Lung (tissue), 12 donors: Measurements from ENCODE around the gene RPS6KA1. TPM values are rescaled to one million over a fixed set of nuclear protein-coding genes. Genes with fewer than 3 reads are reported as not detected.

ENCODE experiments used
- ATAC-seq: fragments of 200-7000 bp; cut with Tn5 transposase; one replicate; pipeline ENCODE4 v1.9.1; 2020; ENCODE audit warnings: moderate number of reproducible peaks; ENCODE audit not compliant: insufficient read depth, low FRiP score
- DNase-seq, 3 donors: peaks; one replicate each; pipeline ENCODE4 v3.0.0-alpha.2; 2013 to 2017
- H3K27ac ChIP-seq, 2 donors: one replicate each; pipeline ENCODE4 v1.5.1; 2013; ENCODE audit warnings: mild to moderate bottlenecking in 2 of 2, moderate library complexity in 2 of 2, control low read depth in 1 of 2, inconsistent platforms in 1 of 2, low read depth in 1 of 2, low read length in 1 of 2
- H3K27me3 ChIP-seq, 3 donors: one replicate each; pipeline ENCODE4 v1.5.1; 2013; ENCODE audit warnings: low read length in 2 of 3; ENCODE audit not compliant: control insufficient read depth in 3 of 3, insufficient read depth in 3 of 3
- H3K36me3 ChIP-seq, 4 donors: one replicate each; pipeline ENCODE4 v1.5.1; 2013; ENCODE audit warnings: low read length in 4 of 4, mild to moderate bottlenecking in 1 of 4, moderate library complexity in 1 of 4; ENCODE audit not compliant: control insufficient read depth in 4 of 4, insufficient read depth in 4 of 4
- H3K4me1 ChIP-seq, 5 donors: one replicate each; pipeline ENCODE4 v1.5.1; 2013; ENCODE audit warnings: low read length in 5 of 5, mild to moderate bottlenecking in 2 of 5, moderate library complexity in 1 of 5; ENCODE audit not compliant: control insufficient read depth in 5 of 5, insufficient read depth in 5 of 5
- H3K4me3 ChIP-seq: one replicate; pipeline ENCODE4 v1.5.1; 2013; ENCODE audit warnings: mild to moderate bottlenecking, control low read depth, moderate library complexity
- H3K9ac ChIP-seq, 2 donors: one replicate each; pipeline ENCODE4 v1.5.1; 2013; ENCODE audit warnings: low read length in 2 of 2, control low read depth in 1 of 2; ENCODE audit not compliant: insufficient read depth in 1 of 2
- H3K9me3 ChIP-seq, 4 donors: one replicate each; pipeline ENCODE4 v1.5.1; 2013; ENCODE audit warnings: low read length in 3 of 4, mild to moderate bottlenecking in 1 of 4, moderate library complexity in 1 of 4; ENCODE audit not compliant: control insufficient read depth in 4 of 4, insufficient read depth in 3 of 4
- WGBS, 2 donors: extraction: QIAGEN DNeasy Blood & Tissue Kit; methylation state at CpG; one replicate each; pipeline ENCODE4 v1.1.7; 2013; 5-methylcytosine and 5-hydroxymethylcytosine counted together
- polyA plus RNA-seq, 2 donors: library from polyadenylated mRNA; stranded (reverse); fragments of 200-250 nt; gene quantifications; one replicate each; pipeline ENCODE4 v1.2.1, GENCODE V29; 2013
- total RNA-seq, 2 donors: library from RNA; depleted of rRNA in 1 of 2; stranded (reverse); fragments of >200 nt in 1 of 2; gene quantifications; one replicate each; pipeline ENCODE4 v1.2.1, GENCODE V29; 2014 to 2021
- TF ChIP-seq, protein P1 (sequence below): IDR thresholded peaks from 2 replicates; pipeline ENCODE4 v1.5.1; 2012; ENCODE audit warnings: mild to moderate bottlenecking; ENCODE audit errors: control extremely low read depth, extremely low read depth
- donor health status: control.
- donor health status: control.
- donor health status: Bipolar disorder and iron deficiency.
- donor health status: healthy.
- donor health status: DM: yes; HTN: yes; CAD: no.

Gene RPS6KA1
- total and polyA plus RNA-seq, 4 donors: 58.6 to 109 (median 81.7) TPM

DNA sequence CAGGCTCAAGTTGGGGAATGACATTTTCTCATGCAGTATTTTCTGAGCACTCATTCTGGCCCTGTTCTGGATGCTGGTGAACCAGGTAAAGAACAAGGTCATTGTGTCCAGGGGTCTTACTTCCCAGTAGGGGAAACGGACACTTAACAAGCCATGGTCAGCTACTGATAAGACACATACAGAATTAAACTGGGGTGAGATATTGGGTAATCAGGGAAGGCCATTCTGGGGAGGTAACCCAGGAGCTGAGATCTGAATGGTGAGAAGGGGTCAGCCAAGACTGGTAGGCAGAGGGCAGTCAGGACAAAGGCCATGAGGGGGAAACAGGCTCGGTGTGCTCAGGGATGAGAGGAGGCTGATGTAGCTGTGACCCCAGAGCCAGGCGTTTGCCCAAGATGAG is 45.8 kb downstream of the RPS6KA1 start:
- WGBS, 2 donors: 88 to 93% methylated on average over 3 of the region's 3 CpGs
- peaks cover 0 to 3% (median 0%) of the 10 kb centered on the region in 5 donors for H3K4me1 ChIP-seq
- H3K36me3 ChIP-seq: peaks cover 0 to 41% (median 1%) of the 10 kb centered on the region in 4 donors
- DNase-seq: no peak
- no peak overlapping the region for H3K27ac ChIP-seq
- H3K9me3 ChIP-seq: no peaks in the 10 kb centered on the region
- H3K9ac ChIP-seq: no peak overlapping the region
- TF ChIP-seq, protein P1, sequence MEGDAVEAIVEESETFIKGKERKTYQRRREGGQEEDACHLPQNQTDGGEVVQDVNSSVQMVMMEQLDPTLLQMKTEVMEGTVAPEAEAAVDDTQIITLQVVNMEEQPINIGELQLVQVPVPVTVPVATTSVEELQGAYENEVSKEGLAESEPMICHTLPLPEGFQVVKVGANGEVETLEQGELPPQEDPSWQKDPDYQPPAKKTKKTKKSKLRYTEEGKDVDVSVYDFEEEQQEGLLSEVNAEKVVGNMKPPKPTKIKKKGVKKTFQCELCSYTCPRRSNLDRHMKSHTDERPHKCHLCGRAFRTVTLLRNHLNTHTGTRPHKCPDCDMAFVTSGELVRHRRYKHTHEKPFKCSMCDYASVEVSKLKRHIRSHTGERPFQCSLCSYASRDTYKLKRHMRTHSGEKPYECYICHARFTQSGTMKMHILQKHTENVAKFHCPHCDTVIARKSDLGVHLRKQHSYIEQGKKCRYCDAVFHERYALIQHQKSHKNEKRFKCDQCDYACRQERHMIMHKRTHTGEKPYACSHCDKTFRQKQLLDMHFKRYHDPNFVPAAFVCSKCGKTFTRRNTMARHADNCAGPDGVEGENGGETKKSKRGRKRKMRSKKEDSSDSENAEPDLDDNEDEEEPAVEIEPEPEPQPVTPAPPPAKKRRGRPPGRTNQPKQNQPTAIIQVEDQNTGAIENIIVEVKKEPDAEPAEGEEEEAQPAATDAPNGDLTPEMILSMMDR: no peak
- H3K4me3 ChIP-seq: no peak overlapping the region
- ATAC-seq: no peak
- no peaks in the 10 kb centered on the region for H3K27me3 ChIP-seq

DNA sequence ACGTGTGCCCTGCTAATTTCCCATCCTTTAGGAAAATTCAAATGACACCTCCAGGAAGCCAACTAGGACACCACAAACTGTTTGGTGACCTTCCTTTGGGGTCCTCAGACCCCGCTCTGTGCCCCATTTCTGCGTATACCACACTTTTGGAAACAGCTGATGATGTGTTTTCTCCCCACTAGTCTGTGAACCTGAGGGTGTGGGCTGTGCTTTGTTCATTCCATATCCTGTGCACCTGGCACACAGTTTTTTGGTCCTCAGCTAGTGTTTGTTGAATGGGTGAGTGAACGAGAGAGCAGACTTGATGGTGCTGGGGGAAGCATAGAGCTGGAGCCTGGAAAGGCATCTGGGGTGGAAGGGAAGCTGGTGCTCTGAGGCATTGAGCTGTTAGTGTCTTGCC is 48.6 kb downstream of the RPS6KA1 start:
- peaks cover 0 to 19% (median 1%) of the 10 kb centered on the region in 4 donors for H3K36me3 ChIP-seq
- TF ChIP-seq, protein P1: no peak
- H3K4me3 ChIP-seq: no peak overlapping the region
- peaks cover 0 to 3% (median 0%) of the 10 kb centered on the region in 5 donors for H3K4me1 ChIP-seq
- no peak overlapping the region for H3K9ac ChIP-seq
- H3K27ac ChIP-seq: no peak overlapping the region
- no peaks in the 10 kb centered on the region for H3K9me3 ChIP-seq
- WGBS, 2 donors: 75 to 86% methylated on average over 4 of the region's 4 CpGs
- no peak for ATAC-seq
- no peak for DNase-seq
- H3K27me3 ChIP-seq: no peaks in the 10 kb centered on the region

DNA sequence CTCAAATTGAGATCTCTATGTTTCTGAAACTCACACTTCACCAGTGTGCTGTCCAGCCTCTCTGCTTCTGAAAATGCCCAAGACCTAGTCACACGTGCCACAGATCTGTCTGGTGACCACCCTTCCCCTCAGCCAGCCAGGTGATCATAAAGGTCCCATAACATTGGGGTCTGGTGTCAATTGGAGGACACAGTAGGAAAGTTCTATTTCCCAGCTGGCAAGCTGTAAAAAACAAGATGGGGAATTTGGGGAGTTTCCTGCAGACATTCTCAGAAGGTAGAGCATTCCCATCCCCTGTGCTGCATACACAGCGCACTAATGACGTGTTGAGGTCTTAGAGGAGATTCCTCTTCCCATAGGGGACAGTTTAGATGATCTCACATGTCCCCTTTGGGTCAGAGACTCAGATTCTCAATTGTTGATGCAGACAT is 50.1 kb downstream of the RPS6KA1 start:
- 76% methylated on average over 3 of the region's 3 CpGs for WGBS, 2 donors
- Histone ChIP-seq H3K9me3 (no peaks in the 10 kb centered on the region), H3K27ac (no peak overlapping the region), H3K36me3 (peaks cover 0 to 6% (median 0%) of the 10 kb centered on the region in 4 donors), H3K27me3 (no peaks in the 10 kb centered on the region), H3K4me1 (no peaks in the 10 kb centered on the region), H3K9ac (no peak overlapping the region), H3K4me3 (no peak overlapping the region)
- ATAC-seq: no peak
- no peak for DNase-seq
- TF ChIP-seq, protein P1: no peak

DNA sequence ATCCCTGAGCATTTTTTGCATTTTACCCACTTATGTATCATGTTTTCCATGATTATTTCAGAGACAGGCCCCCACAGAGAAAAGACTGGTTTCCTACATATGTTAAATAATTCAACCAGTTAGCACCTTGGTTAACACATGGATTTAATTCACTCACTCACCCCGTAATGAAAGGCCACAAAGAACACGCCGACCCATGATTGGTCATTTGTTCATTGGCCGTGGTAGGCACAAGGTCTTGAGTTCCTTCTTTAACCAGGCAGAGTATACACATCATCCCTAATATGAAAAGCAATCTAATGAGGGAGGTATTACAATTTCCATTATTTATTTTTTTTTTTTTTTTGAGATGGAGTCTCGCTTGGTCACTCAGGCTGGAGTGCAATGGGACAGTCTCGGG is 50.6 kb downstream of the RPS6KA1 start:
- Histone ChIP-seq H3K9me3 (no peaks in the 10 kb centered on the region), H3K9ac (no peak overlapping the region), H3K27me3 (no peaks in the 10 kb centered on the region), H3K36me3 (peaks cover 0 to 2% (median 0%) of the 10 kb centered on the region in 4 donors), H3K4me3 (no peak overlapping the region), H3K27ac (no peak overlapping the region), H3K4me1 (no peaks in the 10 kb centered on the region)
- DNase-seq: no peak
- WGBS, 2 donors: 91 to 96% methylated on average over 6 of the region's 6 CpGs
- ATAC-seq: no peak
- TF ChIP-seq, protein P1: no peak
